Measurements from ENCODE around the gene ZNF605.
"Not testable (repeated sequence)": the region's sequence is repeated elsewhere in the genome, so short reads cannot be mapped to it uniquely, and the experiment has no call there.

The ZNF605 gene

GRCh38 chr12:132949936-132950837 lies 5.9 kb downstream of the ZNF605 start:
- DNase-seq: no peak

GRCh38 chr12:132948146-132949066 lies 7.7 kb downstream of the ZNF605 start:
- no peak for DNase-seq

GRCh38 chr12:132946246-132946820 lies 9.8 kb downstream of the ZNF605 start:
- DNase-seq: no peak

GRCh38 chr12:132945806-132946205 lies 10.3 kb downstream of the ZNF605 start:
- no peak for DNase-seq

- no peak for DNase-seq
These were observed 13.5 kb downstream of the ZNF605 start for GRCh38 chr12:132942611-132943010.

- no peak for DNase-seq
These were observed 14.7 kb downstream of the ZNF605 start for GRCh38 chr12:132941336-132941954.

- DNase-seq: no peak
These were observed 15.9 kb downstream of the ZNF605 start for GRCh38 chr12:132940071-132940719.

GRCh38 chr12:132938807-132939206 lies 17.3 kb downstream of the ZNF605 start:
- DNase-seq: not testable (repeated sequence)

- DNase-seq: no peak
These were observed 18.6 kb downstream of the ZNF605 start for GRCh38 chr12:132937476-132937875.

GRCh38 chr12:132936921-132937320 lies 19.2 kb downstream of the ZNF605 start:
- DNase-seq: not testable (repeated sequence)

GRCh38 chr12:132936163-132936562 lies 19.9 kb downstream of the ZNF605 start:
- DNase-seq: no peak

- no peak for DNase-seq
These were observed 29.7 kb downstream of the ZNF605 start for GRCh38 chr12:132926415-132926833.

GRCh38 chr12:132925597-132926414 lies 30.3 kb downstream of the ZNF605 start:
- DNase-seq: no peak

- DNase-seq: no peak
These were observed 31.8 kb downstream of the ZNF605 start for GRCh38 chr12:132924356-132924755.

GRCh38 chr12:132923356-132923909 lies 32.7 kb downstream of the ZNF605 start:
- DNase-seq: no peak

- DNase-seq: no peak
These were observed 33.4 kb downstream of the ZNF605 start for GRCh38 chr12:132922676-132923075.

- no peak for DNase-seq
These were observed 34.4 kb downstream of the ZNF605 start for GRCh38 chr12:132921685-132922084.

- no peak for DNase-seq
These were observed 37.4 kb downstream of the ZNF605 start for GRCh38 chr12:132918680-132919079.

- DNase-seq: no peak
These were observed 47.1 kb downstream of the ZNF605 start for GRCh38 chr12:132909030-132909368.

All from right kidney (tissue), 1 donor.